ENCODE data around the gene RYR2. TPM values are rescaled to one million over a fixed set of nuclear protein-coding genes. Genes with fewer than 3 reads are reported as not detected.

The RYR2 gene
- total and polyA plus RNA-seq, 8 donors = 0.25 to 33.5 (median 2.5) TPM

DNA sequence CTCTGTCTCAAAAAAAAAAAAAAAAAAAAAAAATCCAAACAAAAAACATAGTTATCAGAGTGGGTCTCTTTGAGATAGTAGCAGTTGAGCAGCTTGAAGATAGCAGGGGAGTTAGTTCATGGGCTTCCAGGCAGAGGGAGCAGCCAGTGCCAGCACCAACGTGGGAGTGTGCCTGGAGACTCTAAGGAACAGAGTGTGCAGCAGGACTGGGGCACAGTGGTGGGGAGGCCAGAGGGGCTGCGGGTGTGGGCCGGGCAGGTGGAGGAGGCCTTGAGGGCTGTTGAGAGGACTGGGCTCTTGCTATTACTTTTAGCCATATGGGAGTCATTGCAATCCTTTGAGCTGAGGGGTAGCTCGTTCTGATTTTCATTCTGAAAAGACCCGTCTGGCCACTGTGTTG, 63.8 kb downstream of the RYR2 start:
- DNase-seq = no peak
- H3K9me3 ChIP-seq = no peaks in the 10 kb centered on the region
- H3K27ac ChIP-seq = no peak overlapping the region
- H3K4me1 ChIP-seq = peaks cover 0 to 14% (median 2%) of the 10 kb centered on the region in 4 donors
- no peak for TF ChIP-seq POLR2AphosphoS5 (IDR thresholded peaks at IDR 0.05)
- TF ChIP-seq EP300 (IDR thresholded peaks at IDR 0.05) = no peak
- TF ChIP-seq POLR2A (IDR thresholded peaks at IDR 0.05) = no peak
- TF ChIP-seq, protein P1, sequence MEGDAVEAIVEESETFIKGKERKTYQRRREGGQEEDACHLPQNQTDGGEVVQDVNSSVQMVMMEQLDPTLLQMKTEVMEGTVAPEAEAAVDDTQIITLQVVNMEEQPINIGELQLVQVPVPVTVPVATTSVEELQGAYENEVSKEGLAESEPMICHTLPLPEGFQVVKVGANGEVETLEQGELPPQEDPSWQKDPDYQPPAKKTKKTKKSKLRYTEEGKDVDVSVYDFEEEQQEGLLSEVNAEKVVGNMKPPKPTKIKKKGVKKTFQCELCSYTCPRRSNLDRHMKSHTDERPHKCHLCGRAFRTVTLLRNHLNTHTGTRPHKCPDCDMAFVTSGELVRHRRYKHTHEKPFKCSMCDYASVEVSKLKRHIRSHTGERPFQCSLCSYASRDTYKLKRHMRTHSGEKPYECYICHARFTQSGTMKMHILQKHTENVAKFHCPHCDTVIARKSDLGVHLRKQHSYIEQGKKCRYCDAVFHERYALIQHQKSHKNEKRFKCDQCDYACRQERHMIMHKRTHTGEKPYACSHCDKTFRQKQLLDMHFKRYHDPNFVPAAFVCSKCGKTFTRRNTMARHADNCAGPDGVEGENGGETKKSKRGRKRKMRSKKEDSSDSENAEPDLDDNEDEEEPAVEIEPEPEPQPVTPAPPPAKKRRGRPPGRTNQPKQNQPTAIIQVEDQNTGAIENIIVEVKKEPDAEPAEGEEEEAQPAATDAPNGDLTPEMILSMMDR (IDR thresholded peaks at IDR 0.05) = no peak
- intact Hi-C loops (cut with DNase I; ENCODE audit: low total_unique reads) = no loop called here
- H3K4me3 ChIP-seq = no peak overlapping the region
- WGBS, 5 donors = 41 to 64% (median 44%) methylated on average over 5 of the region's 5 CpGs
- H3K27me3 ChIP-seq = no peaks in the 10 kb centered on the region
- no peaks in the 10 kb centered on the region for H3K36me3 ChIP-seq

DNA sequence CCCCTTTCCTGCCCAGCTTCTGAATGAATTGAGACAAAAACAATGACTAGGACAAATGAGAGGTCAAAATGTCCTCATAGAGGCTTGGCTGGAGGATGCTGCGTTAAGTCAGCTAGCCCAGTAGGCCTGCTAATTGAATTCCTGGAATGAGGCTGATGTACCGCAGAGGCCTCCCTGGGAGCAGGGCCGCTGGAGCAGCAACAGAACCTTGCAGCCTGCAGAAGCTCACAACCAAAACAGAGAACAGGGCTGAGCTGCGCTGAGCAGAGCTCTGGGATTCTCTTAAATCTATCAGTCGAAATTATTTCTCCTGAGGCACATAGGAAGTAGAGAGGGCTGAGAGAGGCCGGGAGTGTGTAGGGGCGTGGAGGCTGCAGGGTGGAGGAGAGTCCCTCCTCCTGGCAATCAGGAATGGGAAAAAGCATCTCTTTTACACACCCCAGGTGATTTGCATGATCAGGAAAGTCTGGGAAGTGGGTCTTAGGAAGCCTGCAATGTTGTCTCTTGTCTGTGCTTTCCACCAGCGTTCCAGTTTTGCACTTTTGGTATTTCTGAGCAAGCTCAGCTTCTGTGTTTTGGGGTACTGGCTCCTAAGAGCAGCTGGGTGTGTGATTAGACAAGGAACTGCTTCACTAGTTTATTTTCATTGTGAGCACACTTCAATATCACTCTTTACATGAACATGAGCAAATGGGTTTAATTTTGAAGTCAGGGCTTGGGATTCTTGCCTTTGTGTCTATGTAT, 66.5 kb downstream of the RYR2 start:
- peak overlapping the region in 2 of 5 donors; percentile 13 to 41 for H3K27ac ChIP-seq
- H3K4me1 ChIP-seq = peaks cover 0 to 14% (median 2%) of the 10 kb centered on the region in 4 donors
- TF ChIP-seq POLR2A (IDR thresholded peaks at IDR 0.05) (no peak), POLR2AphosphoS5 (IDR thresholded peaks at IDR 0.05) (no peak), EP300 (IDR thresholded peaks at IDR 0.05) (no peak)
- TF ChIP-seq, protein P1 (IDR thresholded peaks at IDR 0.05) = no peak

DNA sequence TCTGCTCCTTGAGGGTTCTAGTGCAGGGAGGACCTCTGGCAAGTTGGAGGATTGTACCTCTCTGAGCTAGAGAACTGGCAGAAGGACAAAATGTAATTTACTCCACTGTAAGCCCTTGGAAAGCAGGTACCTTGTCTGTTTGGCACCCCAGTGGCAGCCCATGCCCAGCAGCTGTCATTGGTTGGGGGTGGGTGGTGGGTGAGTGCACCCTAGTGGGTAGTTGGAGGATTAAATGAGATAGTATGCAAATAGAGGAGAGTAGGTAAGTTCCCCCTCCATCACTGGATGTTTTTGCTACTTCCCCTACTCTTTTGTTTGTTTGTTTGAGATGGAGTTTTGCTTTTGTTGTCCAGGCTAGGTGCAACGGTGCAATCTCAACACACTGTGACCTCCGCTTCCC, 69.8 kb downstream of the RYR2 start:
- H3K27me3 ChIP-seq = no peaks in the 10 kb centered on the region
- TF ChIP-seq, protein P1 (IDR thresholded peaks at IDR 0.05) = no peak
- TF ChIP-seq EP300 (IDR thresholded peaks at IDR 0.05) (no peak), POLR2A (IDR thresholded peaks at IDR 0.05) (no peak), POLR2AphosphoS5 (IDR thresholded peaks at IDR 0.05) (no peak)
- H3K9me3 ChIP-seq = no peaks in the 10 kb centered on the region
- H3K4me3 ChIP-seq = no peak overlapping the region
- intact Hi-C loops (cut with DNase I; ENCODE audit: low total_unique reads) = no loop called here
- H3K4me1 ChIP-seq = peaks cover 0 to 14% (median 2%) of the 10 kb centered on the region in 4 donors
- no peak for DNase-seq
- peak overlapping the region in 1 of 5 donors; percentile 29 for H3K27ac ChIP-seq
- H3K36me3 ChIP-seq = no peaks in the 10 kb centered on the region
- WGBS, 5 donors = 45 to 85% (median 63%) methylated on average over 2 of the region's 2 CpGs

More for the DNA sequence above, 66.5 kb downstream of the RYR2 start:
- intact Hi-C loops (cut with DNase I; ENCODE audit: low total_unique reads) = no loop called here
- Histone ChIP-seq H3K27me3 (no peaks in the 10 kb centered on the region), H3K4me3 (no peak overlapping the region), H3K36me3 (no peaks in the 10 kb centered on the region), H3K9me3 (no peaks in the 10 kb centered on the region)
- DNase-seq = peak in 1 of 2 donors; percentile 53
- 50 to 67% (median 62%) methylated on average over 7 to 8 of the region's 8 CpGs for WGBS, 5 donors

DNA sequence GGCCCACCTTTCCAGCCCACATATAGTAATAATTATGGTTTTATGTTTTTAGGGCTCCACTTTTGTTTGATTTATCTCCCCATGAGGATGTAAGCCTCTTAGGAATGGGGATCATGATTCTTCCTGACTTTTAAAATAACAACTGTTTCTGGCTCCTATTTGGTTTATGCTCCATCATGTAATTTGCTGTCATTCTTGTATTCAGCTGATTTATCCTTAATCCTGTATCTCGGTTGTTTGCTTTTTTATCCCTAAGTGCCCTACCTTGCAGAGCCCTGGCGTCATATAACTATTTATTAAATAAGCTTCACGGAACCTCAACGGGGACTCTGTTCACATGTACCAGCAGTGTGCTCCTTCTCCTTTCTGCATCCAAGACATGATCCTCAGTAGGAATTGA, 70.7 kb downstream of the RYR2 start:
- intact Hi-C loops (cut with DNase I; ENCODE audit: low total_unique reads) = no loop called here
- peak overlapping the region in 1 of 5 donors; percentile 29 for H3K27ac ChIP-seq

More for the DNA sequence above, 70.7 kb downstream of the RYR2 start:
- DNase-seq = no peak
- H3K9me3 ChIP-seq = no peaks in the 10 kb centered on the region
- no peaks in the 10 kb centered on the region for H3K27me3 ChIP-seq
- no peaks in the 10 kb centered on the region for H3K36me3 ChIP-seq
- WGBS, 5 donors = 54 to 80% (median 77%) methylated on average over 4 of the region's 4 CpGs
- peaks cover 0 to 13% (median 2%) of the 10 kb centered on the region in 4 donors for H3K4me1 ChIP-seq
- no peak overlapping the region for H3K4me3 ChIP-seq
- TF ChIP-seq POLR2AphosphoS5 (IDR thresholded peaks at IDR 0.05) = peak in 1 of 3 donors; percentile 53
- TF ChIP-seq, protein P1 (IDR thresholded peaks at IDR 0.05) = no peak
- no peak for TF ChIP-seq EP300 (IDR thresholded peaks at IDR 0.05)
- no peak for TF ChIP-seq POLR2A (IDR thresholded peaks at IDR 0.05)
